AG04450 (cell line): Measurements from ENCODE around the gene COA3. TPM values are rescaled to one million over a fixed set of nuclear protein-coding genes. Genes with fewer than 3 reads are reported as not detected.

Experiments
- CTCF ChIA-PET: fragments of 300-600, 350-600 bp; formaldehyde crosslinking; extraction: SDS; loops from one replicate; lab custom pipeline; 2022; ENCODE audit warnings: antibody characterized with exemption, inconsistent platforms; lab: Charles Lee
- POLR2A ChIA-PET: fragments of 350-600 bp; formaldehyde crosslinking; extraction: SDS; loops from one replicate; lab custom pipeline; 2021; ENCODE audit warnings: antibody characterized with exemption, inconsistent platforms; lab: Yijun Ruan, JAX
- DNase-seq: peaks from one replicate; pipeline ENCODE4 v3.0.0-alpha.2; 2011; ENCODE audit warnings: low read depth, low spot score
- H3K27ac ChIP-seq: one replicate; pipeline ENCODE4 v1.5.1; 2012; ENCODE audit warnings: low read depth, low read length, control low read depth
- H3K27me3 ChIP-seq: one replicate; pipeline ENCODE4 v1.6.0; 2012; ENCODE audit warnings: low read length; ENCODE audit not compliant: control insufficient read depth, insufficient read depth
- H3K4me3 ChIP-seq: 2 replicates; pipeline ENCODE4 v1.5.1; 2011; ENCODE audit warnings: mild to moderate bottlenecking, low read depth, low read length, control low read depth
- H3K9me3 ChIP-seq: 2 replicates; pipeline ENCODE4 v1.5.1; 2012; ENCODE audit warnings: low read length; ENCODE audit not compliant: control insufficient read depth, insufficient read depth
- polyA plus RNA-seq: library from polyadenylated mRNA; depleted of rRNA; stranded (reverse); fragments of >200 nt; gene quantifications from 2 replicates; pipeline ENCODE4 v1.2.3, GENCODE V29; 2011
- TF ChIP-seq, protein P1 (sequence below): IDR thresholded peaks from 2 replicates; pipeline ENCODE4 v1.5.1; 2011; ENCODE audit warnings: low read depth, low read length, control low read depth, inconsistent platforms

The COA3 gene
- polyA plus RNA-seq, 1 experiment: 86.7 TPM

DNA sequence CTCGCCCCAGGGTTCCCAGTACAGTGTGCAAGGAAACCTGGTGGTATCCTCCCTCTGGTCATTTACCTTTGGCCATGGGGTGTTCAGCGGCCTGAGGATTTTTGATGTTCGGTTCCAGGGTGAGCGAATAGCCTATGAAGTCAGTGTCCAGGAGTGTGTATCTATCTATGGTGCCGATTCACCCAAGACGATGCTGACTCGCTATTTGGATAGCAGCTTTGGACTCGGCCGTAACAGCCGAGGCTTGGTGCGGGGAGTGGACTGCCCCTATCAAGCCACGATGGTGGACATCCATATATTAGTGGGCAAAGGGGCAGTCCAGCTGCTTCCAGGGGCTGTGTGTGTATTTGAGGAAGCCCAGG lies 47.0 kb upstream of the COA3 start:
- Histone ChIP-seq H3K9me3 (no peaks in the 10 kb centered on the region), H3K27me3 (peaks cover 4% of the 10 kb centered on the region), H3K27ac (no peak overlapping the region), H3K4me3 (no peak overlapping the region)
- TF ChIP-seq, protein P1, sequence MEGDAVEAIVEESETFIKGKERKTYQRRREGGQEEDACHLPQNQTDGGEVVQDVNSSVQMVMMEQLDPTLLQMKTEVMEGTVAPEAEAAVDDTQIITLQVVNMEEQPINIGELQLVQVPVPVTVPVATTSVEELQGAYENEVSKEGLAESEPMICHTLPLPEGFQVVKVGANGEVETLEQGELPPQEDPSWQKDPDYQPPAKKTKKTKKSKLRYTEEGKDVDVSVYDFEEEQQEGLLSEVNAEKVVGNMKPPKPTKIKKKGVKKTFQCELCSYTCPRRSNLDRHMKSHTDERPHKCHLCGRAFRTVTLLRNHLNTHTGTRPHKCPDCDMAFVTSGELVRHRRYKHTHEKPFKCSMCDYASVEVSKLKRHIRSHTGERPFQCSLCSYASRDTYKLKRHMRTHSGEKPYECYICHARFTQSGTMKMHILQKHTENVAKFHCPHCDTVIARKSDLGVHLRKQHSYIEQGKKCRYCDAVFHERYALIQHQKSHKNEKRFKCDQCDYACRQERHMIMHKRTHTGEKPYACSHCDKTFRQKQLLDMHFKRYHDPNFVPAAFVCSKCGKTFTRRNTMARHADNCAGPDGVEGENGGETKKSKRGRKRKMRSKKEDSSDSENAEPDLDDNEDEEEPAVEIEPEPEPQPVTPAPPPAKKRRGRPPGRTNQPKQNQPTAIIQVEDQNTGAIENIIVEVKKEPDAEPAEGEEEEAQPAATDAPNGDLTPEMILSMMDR: no peak
- POLR2A ChIA-PET: interaction anchor here (1.5 kb wide), 1 partner anchor 83 kb away, joined by 8 read pairs; no protein-coding TSS in a partner anchor
- CTCF ChIA-PET: interaction anchor here (0.7 to 4.4 kb wide), 4 partner anchors 84 to 292 kb away, joined by 3 to 98 read pairs (median 35); no protein-coding TSS in a partner anchor
- no peak for DNase-seq

DNA sequence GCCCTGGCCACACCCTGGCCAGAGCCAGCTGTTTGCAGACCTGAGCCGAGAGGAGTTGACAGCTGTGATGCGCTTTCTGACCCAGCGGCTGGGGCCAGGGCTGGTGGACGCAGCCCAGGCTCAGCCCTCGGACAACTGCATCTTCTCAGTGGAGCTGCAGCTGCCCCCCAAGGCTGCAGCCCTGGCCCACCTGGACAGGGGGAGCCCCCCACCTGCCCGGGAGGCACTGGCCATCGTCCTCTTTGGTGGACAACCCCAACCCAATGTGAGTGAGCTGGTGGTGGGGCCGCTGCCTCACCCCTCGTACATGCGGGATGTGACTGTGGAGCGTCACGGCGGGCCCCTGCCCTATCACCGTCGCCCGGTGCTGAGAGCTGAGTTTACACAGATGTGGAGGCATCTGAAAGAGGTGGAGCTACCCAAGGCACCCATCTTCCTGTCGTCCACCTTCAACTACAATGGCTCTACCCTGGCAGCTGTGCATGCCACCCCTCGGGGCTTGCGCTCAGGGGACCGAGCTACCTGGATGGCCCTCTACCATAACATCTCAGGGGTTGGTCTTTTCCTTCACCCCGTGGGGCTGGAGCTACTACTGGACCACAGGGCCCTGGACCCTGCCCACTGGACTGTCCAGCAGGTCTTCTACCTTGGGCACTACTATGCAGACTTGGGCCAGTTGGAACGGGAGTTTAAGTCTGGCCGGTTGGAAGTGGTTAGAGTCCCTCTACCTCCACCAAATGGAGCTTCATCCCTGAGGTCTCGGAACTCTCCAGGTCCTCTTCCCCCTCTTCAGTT lies 46.5 kb upstream of the COA3 start:
- no peaks in the 10 kb centered on the region for H3K9me3 ChIP-seq
- peaks cover 4% of the 10 kb centered on the region for H3K27me3 ChIP-seq
- H3K27ac ChIP-seq: no peak overlapping the region
- DNase-seq: no peak
- ChIA-PET POLR2A (interaction anchor here (1.1 to 1.5 kb wide), 3 partner anchors 21 to 153 kb away, joined by 3 to 8 read pairs (median 3); partner anchors contain the start of genes BECN1 and RPL27), CTCF (interaction anchor here (0.5 to 4.4 kb wide), 8 partner anchors 9 to 152 kb away, joined by 3 to 98 read pairs (median 4); no protein-coding TSS in a partner anchor)
- TF ChIP-seq, protein P1: no peak
- no peak overlapping the region for H3K4me3 ChIP-seq

DNA sequence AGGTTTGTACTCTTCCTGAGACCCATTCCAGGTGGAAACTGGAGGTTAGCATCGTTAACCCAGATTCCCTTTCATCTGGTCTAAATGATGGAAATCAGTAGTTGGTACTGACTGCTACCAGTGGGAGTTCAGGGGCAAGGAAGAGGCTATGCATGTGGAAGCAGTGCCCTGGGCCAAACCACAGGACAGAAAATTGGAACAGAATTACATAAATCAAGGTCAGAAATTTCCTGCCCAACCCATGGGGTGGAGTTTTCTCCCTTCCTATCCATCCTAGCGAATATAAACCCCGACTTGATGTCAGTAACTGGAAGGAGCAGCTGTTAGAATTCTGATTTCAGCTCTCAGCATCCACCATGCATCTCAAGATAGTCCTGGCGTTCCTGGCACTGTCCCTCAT lies 45.8 kb upstream of the COA3 start, which contains the start of gene AOC2:
Gene AOC2 (plus strand): TSS at position 310 of the 400 bp plus-strand sequence. CDS start 47 bp downstream, at position 357.
- ChIA-PET POLR2A (interaction anchor here (1.1 to 1.5 kb wide), 3 partner anchors 20 to 153 kb away, joined by 3 to 8 read pairs (median 3); partner anchors contain the start of genes BECN1 and RPL27), CTCF (interaction anchor here (0.6 to 4.4 kb wide), 12 partner anchors 9 to 153 kb away, joined by 3 to 98 read pairs (median 6); partner anchors contain the start of genes PSME3 and RPL27)
- H3K27ac ChIP-seq: no peak within 1 kb of the TSS
- no peak for DNase-seq
- H3K4me3 ChIP-seq: no peak within 1 kb of the TSS
- TF ChIP-seq, protein P1: no peak
- H3K27me3 ChIP-seq: no peaks in the 10 kb centered on the region
- H3K9me3 ChIP-seq: no peaks in the 10 kb centered on the region

DNA sequence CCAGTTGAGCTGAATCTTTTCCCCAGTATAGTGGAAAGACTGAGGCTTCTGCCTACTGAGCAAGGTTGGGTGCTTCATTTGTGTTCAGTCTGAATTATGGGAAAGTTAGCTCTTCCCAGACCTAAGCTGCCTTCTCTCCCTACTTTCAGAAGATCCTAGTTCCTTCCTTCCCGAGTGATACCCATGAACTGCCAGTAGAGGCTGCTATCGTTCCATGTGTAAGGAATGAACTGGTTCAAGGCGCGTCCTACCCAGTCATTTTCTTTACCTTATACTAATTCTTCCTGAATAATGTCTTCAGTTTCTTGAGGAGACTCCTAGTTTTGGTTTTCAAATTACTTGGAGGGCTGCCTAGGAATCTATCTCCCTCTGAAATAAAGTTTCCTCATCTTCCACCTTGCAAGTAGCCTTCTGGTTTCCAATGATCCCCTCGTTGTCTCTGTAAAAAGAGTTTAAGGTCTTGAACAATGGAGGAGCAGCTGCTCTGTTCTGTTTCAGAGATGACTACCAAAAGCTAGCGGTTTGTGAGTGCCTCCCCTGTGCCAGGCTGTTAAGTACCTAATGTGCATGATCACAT lies 44.9 kb upstream of the COA3 start:
- ChIA-PET CTCF (interaction anchor here (0.6 to 4.4 kb wide), 25 partner anchors 9 to 334 kb away, joined by 3 to 98 read pairs (median 3); partner anchors contain the start of genes BECN1, PSME3, PTGES3L and RPL27), POLR2A (no interaction called here)
- DNase-seq: peak; percentile 48
- H3K27ac ChIP-seq: no peak overlapping the region
- no peaks in the 10 kb centered on the region for H3K9me3 ChIP-seq
- H3K27me3 ChIP-seq: no peaks in the 10 kb centered on the region
- TF ChIP-seq, protein P1: peak; percentile 100
- no peak overlapping the region for H3K4me3 ChIP-seq
